HG03139 (cell line): Measurements from ENCODE around the gene TIE1.

Experiments
- ATAC-seq: cut with Tn5 transposase; IDR thresholded peaks from one replicate; pipeline ENCODE4 v1.9.1; 2021; ENCODE audit not compliant: unreplicated experiment

The TIE1 gene

DNA sequence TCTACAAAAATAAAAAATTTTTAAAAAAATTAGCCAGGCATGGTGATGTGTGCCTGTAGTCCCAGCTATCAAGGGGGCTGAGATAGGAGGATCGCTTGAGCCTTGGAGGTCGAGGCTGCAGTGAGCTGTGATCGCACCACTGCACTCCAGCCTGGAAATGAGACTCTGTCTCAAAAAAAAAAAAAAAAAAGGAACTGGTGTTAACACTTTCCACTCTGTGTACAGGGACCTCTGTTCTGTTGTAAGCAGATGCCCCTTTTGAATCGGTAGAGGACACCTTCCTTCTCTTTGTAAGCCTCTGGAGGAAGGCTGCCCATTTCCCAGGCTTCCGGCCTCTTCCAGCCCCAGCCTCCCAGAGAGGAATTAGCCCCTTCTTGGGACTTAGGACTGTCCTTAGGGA lies 8.1 kb upstream of the TIE1 start:
- ATAC-seq: no peak

- ATAC-seq: no peak
Measured at GRCh38 chr1:43293176-43293575, 7.6 kb upstream of the TIE1 start.

GRCh38 chr1:43293896-43294760 lies 6.7 kb upstream of the TIE1 start:
- ATAC-seq: no peak

GRCh38 chr1:43294761-43295160 lies 6.0 kb upstream of the TIE1 start:
- ATAC-seq: no peak

GRCh38 chr1:43296207-43296606 lies 4.6 kb upstream of the TIE1 start:
- ATAC-seq: no peak

DNA sequence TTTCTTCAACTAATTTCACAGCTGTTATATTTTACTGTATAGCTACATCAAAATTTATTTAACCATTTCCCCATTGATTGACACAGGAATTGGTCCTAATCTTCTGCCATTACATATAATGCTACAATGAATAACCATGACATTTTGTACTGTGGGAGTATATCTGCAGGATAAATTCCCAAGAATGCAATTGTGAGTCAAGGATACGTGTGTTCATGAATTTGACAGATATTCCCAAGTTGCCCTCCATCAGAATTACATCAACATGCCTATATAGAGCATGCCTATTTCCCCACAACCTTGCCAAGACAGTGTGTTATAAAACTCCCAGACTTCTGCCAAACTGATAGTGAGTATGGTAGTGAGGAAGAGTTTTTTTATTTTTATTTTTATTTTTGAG lies 2.7 kb upstream of the TIE1 start:
- ATAC-seq: no peak

DNA sequence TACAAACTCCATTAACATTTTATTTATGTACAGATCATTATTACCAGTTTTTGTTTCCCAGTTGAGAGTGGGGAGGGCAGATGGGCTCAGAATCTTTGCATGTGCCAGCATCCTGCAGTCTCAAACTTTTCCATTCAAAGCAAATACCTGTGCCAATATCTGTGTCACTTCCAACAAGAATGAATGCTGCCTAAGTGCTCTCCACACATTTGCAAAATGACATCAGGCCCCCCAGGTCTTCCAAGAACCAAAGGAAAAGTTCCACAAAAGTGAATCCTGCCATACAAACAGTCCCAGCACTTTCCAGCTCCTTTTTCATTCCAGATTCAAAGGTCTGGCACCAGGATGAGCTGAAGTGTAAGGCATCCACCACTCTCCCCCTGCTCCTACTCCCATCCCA lies 1.7 kb upstream of the TIE1 start:
- no peak for ATAC-seq

DNA sequence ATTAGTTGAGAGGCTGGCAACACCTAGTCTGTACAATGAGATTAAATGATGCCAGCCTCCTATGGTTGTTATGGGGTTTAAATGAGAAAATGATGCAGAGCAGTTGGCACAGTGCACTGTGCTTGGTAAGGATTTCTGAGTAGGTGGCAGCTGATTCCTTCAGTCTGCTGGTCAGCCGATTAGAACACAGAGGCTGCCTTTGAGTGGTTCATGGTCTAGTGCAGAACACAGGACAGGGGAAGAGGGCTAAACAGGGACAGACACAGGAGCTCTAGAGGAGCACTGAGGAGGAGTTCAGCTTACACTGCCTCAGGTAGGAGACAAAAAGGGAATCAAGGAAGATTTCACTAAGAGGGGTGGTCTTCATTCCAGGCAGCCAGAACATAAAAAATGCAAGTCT lies 1.4 kb downstream of the TIE1 start:
- no peak for ATAC-seq

DNA sequence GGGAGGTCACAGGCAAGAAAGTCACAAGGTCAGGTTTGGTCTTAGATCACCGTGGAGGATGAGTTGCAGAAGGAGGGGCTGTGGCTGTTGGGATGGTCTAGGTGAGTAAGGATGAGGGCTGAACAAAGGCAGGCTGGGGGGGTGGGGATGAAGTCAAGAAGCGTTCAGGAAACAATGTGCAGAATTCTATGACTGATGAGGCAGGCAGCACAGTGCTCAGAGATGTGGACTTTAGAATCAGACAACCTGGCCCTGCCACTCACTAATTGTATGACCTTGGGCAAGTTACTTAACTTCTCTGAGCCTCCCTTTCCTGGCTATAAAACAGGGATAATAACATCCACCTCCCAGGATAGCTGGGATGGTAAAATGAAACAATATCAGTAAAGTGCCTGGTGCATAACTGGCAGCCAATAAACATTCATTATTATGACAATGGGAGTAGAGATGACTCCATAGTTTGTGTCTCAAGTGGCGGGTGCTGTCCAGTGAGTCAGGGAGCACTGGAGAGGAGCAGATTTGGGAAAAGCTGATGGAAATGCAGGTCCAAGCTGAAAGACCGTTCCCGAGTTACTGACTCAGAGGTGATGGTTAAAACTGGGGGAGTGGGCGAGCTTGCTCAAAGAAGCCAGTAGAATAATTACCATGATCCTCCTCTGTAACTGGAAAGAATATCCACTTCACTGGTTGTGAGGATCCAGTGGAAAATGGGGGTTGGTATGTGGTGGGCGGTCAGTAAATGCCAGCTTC lies 2.1 kb downstream of the TIE1 start:
- ATAC-seq: no peak

- no peak for ATAC-seq
Measured at GRCh38 chr1:43303471-43304313, 2.9 kb downstream of the TIE1 start.

GRCh38 chr1:43304314-43304681 lies 3.5 kb downstream of the TIE1 start:
- no peak for ATAC-seq

DNA sequence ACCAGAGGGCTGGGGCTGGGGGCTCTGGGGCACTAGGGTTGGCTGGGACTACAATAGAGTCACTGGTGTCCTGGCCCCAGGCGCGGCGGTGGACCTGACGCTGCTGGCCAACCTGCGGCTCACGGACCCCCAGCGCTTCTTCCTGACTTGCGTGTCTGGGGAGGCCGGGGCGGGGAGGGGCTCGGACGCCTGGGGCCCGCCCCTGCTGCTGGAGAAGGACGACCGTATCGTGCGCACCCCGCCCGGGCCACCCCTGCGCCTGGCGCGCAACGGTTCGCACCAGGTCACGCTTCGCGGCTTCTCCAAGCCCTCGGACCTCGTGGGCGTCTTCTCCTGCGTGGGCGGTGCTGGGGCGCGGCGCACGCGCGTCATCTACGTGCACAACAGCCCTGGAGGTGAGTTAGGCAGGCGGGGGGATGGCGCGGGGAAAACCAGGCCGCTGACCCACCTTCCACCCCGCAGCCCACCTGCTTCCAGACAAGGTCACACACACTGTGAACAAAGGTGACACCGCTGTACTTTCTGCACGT lies 4.1 kb downstream of the TIE1 start:
- ATAC-seq: no peak

- no peak for ATAC-seq
Measured at GRCh38 chr1:43305461-43305860, 4.7 kb downstream of the TIE1 start.

GRCh38 chr1:43305926-43306687 lies 5.3 kb downstream of the TIE1 start:
- no peak for ATAC-seq

- ATAC-seq: no peak
Measured at GRCh38 chr1:43306688-43307457, 6.1 kb downstream of the TIE1 start.

DNA sequence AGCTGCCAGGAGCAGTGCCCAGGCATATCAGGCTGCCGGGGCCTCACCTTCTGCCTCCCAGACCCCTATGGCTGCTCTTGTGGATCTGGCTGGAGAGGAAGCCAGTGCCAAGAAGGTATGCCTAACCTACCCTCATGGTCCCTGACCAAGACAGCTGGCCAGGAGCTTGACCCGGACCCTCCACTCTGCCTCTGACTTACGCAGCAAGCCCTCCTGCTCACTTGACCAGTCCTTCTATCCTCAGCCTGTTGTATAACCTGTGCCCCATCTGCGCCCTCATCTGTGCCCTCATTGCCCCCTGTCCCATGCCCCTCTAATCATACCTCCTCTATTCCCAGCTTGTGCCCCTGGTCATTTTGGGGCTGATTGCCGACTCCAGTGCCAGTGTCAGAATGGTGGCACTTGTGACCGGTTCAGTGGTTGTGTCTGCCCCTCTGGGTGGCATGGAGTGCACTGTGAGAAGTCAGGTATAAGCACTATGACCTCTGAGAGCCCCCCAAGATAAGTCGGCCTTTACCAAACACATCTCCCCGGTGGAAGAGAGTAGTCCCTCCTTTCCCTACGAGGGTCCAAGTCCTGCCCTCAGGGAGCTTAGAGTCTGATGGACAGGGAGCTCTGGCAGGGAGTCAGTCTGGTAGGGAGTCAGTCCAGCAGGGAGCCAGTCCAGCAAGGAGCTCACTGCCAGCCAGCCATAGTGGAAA lies 6.8 kb downstream of the TIE1 start:
- no peak for ATAC-seq

GRCh38 chr1:43308635-43309404 lies 8.0 kb downstream of the TIE1 start:
- no peak for ATAC-seq

DNA sequence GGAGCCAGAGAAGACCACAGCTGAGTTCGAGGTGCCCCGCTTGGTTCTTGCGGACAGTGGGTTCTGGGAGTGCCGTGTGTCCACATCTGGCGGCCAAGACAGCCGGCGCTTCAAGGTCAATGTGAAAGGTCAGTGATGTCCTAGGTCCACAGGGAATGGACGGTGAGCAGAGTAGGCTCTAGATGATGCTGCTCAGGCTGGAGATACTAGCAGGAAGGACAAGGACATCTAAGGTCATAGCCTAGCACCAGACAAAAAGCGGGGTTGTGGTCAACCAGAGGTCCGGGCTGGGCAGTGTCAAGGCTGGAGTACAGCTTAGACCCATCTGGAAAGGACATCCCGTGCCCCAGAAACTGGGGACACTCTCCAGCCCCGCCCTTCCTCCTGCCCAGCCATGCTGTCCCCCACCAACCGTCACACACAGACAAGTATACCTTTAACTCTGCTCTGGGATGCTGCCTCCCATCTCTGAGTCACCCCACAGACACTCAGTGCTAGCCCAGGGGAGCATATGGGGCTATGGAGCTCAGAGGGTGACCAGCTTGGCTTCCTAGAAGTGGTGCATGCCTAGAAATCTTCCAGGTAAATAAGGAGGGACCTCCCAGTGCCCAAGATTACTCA lies 8.7 kb downstream of the TIE1 start:
- no peak for ATAC-seq
